NCI-H2196 treated with DMSO at 0.1 percent for 48 hours (cell line): ENCODE measurements around the gene SPTBN1.

Source experiments
- DNase-seq: peaks from one replicate; lab custom pipeline; 2025; ENCODE audit not compliant: unreplicated experiment; lab: John Stamatoyannopoulos, UW

Gene SPTBN1

GRCh38 chr2:54603796-54604195, 147.7 kb downstream of the SPTBN1 start:
- no peak for DNase-seq

- DNase-seq = no peak
Measured at GRCh38 chr2:54604871-54605270, 148.7 kb downstream of the SPTBN1 start.

- no peak for DNase-seq
Measured at GRCh38 chr2:54605836-54606235, 149.7 kb downstream of the SPTBN1 start.

- DNase-seq = no peak
Measured at GRCh38 chr2:54606393-54606958, 150.3 kb downstream of the SPTBN1 start.

GRCh38 chr2:54608224-54608623, 152.1 kb downstream of the SPTBN1 start:
- no peak for DNase-seq

- no peak for DNase-seq
Measured at GRCh38 chr2:54609241-54609640, 153.1 kb downstream of the SPTBN1 start.

- DNase-seq = no peak
Measured at GRCh38 chr2:54609647-54610046, 153.5 kb downstream of the SPTBN1 start.

- no peak for DNase-seq
Measured at GRCh38 chr2:54610700-54611099, 154.6 kb downstream of the SPTBN1 start.

GRCh38 chr2:54611830-54612545, 155.9 kb downstream of the SPTBN1 start:
- DNase-seq = no peak

- DNase-seq = no peak
Measured at GRCh38 chr2:54613386-54613785, 157.3 kb downstream of the SPTBN1 start.

- no peak for DNase-seq
Measured at GRCh38 chr2:54613794-54614257, 157.7 kb downstream of the SPTBN1 start.

GRCh38 chr2:54614819-54615218, 158.7 kb downstream of the SPTBN1 start:
- DNase-seq = no peak

GRCh38 chr2:54615832-54616534, 159.9 kb downstream of the SPTBN1 start:
- no peak for DNase-seq

GRCh38 chr2:54617409-54617808, 161.3 kb downstream of the SPTBN1 start:
- DNase-seq = no peak

GRCh38 chr2:54618646-54619565, 162.8 kb downstream of the SPTBN1 start:
- no peak for DNase-seq

GRCh38 chr2:54619660-54620231, 163.6 kb downstream of the SPTBN1 start:
- DNase-seq = no peak

GRCh38 chr2:54620948-54621347, 164.8 kb downstream of the SPTBN1 start:
- no peak for DNase-seq

GRCh38 chr2:54624591-54625071, 168.5 kb downstream of the SPTBN1 start:
- no peak for DNase-seq

GRCh38 chr2:54626131-54626530, 170.0 kb downstream of the SPTBN1 start:
- no peak for DNase-seq

- DNase-seq = no peak
Measured at GRCh38 chr2:54626884-54627283, 170.8 kb downstream of the SPTBN1 start.

GRCh38 chr2:54627973-54628372, 171.8 kb downstream of the SPTBN1 start:
- DNase-seq = no peak
